HL-60/S4 treated with phorbol 12-myristate 13-acetate at 8.2 ng/mL for 4 days and 3 days (cell line): ENCODE data around the gene TUBG2.
"Not testable (repeated sequence)": the region's sequence is repeated elsewhere in the genome, so short reads cannot be mapped to it uniquely, and the experiment has no call there.

Source experiments
- in situ Hi-C: fragments of 300-500 bp; cut with MboI; formaldehyde crosslinking; loops from 2 replicates; pipeline ENCODE4 v1.15.0; 2022; ENCODE audit warnings: low sequenced_read_pairs

The TUBG2 gene

DNA sequence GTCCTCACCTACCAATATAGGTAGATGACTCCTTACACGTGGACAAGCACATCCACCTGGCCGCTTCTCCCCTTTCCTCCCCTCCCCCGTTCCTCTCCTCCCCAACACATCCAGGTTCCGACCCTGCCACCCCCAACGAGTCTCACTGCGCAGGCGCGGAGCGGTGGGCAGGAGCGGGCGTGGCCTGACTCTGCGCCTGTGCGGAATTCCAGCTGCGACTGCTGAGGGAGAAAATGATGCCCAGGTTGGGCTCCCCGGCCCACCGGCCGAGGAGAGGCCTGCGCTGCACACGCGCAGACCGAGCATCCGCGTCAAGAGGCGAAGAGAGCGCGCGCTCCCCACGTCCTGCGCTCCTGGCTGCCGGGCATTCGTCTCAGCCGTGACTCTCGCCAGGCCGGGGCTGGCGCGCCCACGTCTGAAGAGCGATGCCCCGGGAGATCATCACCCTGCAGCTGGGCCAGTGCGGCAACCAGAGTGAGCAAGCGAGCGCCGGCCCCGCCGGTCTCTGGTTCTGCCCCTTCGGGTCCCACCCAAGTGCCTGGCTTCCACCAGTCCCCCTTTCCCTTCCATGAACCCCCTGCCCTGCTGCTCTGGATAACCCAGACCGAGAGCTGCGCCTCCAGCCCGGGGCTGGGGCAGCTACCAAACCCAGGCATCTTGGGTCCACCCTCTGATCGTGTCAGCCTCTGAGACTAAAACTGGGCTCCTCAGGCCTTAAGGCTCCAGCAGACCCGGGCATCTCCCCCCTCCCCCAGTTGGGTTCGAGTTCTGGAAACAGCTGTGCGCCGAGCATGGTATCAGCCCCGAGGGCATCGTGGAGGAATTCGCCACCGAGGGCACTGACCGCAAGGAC lies at the start of gene TUBG2:
TSS of gene TUBG2 (plus strand) at position 206 of the 853 bp plus-strand sequence. CDS start at position 426, 220 bp downstream.
- in situ Hi-C loops = no loop called here

DNA sequence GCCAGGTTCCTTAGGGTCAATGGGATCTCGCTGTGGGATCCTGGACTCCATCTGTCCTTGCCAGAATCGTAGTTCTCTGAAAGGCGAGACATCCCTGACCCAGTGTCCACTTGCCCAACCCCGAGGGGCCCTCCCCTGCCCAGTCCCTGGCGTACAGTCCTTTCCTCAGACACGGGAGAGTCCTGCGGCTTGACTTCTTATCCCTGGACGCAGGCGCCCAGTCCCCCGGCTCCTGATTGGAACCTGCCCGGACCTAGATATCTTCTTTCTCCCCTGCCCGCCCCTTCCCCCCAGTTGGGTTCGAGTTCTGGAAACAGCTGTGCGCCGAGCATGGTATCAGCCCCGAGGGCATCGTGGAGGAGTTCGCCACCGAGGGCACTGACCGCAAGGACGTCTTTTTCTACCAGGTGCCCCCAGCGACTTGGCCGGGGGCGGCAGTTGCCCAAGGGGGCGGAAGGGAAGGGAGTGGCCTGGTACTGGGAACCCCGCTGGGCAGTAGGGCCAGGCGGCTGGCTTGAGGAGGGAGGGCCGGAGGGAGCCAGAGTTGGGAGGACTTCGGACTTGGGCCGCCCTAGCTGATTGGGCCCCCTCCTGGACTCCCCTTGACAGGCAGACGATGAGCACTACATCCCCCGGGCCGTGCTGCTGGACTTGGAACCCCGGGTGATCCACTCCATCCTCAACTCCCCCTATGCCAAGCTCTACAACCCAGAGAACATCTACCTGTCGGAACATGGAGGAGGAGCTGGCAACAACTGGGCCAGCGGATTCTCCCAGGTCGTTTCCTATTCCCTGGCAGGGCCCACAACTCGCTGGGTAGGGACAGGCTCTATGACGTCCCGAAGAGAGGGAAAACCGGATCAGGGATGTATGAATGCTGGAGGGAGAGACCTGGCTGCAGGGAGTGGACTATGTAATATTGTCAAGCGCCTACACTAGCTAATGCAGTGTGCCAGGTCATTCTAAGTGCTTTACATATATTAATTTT lies 49.0 kb upstream of the TUBG2 start:
- in situ Hi-C loops = not testable (repeated sequence)

GRCh38 chr17:42612013-42612412 lies 47.1 kb upstream of the TUBG2 start:
- in situ Hi-C loops = no loop called here

GRCh38 chr17:42613699-42614295 lies 45.3 kb upstream of the TUBG2 start:
- in situ Hi-C loops = no loop called here

GRCh38 chr17:42617956-42618431 lies 41.1 kb upstream of the TUBG2 start:
- in situ Hi-C loops = no loop called here

DNA sequence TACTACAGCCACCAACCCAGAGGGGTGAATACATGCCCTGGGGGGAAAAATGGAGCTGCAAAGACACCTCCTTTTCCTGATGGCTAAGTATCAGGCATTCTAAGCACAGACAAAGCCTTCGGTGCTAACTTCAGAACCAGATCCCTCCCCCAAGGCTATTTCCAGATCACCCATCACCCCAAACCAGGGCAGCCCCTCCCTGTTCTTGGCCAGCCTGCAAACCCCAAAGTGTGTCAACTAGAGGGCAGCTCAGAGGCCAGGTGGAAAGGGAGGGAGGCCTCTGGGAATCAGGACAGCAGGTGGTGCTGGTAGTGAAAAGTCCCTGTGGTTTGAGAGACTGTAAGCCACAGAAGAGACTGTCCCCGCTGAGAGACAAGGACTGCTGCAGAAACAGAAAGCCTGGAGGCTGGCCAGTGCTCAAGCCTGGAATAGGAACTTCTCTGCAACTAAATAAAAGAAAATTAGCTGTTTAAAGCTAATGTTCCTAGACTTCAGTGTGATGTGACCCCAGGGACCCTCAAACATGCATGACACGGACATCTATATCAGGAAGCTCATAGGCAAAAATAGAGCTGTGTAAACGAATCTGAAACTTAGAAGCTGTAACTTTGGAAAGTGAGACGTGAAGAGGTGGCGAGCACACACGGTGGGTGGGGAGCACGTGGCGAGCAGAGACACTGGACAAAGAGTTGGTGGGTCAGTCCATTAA lies 40.5 kb upstream of the TUBG2 start:
- in situ Hi-C loops = no loop called here

- in situ Hi-C loops = not testable (repeated sequence)
Measured at GRCh38 chr17:42621987-42622386, 37.1 kb upstream of the TUBG2 start.

DNA sequence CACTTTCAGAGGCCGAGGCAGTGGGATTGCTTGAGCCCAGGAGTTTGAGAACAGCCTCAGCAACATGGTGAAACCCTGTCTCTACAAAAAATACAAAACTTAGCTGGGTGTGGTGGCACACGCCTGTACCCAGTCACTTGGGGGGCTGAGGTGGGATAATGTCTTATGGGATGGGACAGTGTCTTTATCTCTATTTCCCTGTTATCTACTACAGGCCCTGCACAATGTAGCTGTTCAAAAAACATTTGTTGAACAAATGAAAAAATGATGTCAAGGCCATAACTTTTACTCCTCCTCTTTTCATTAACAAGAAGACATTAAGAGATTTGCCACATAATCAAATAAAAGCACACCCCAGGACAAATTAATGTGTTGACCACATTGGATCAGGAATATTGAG lies 35.8 kb upstream of the TUBG2 start:
- in situ Hi-C loops = no loop called here

- in situ Hi-C loops = no loop called here
Measured at GRCh38 chr17:42623732-42624596, 35.1 kb upstream of the TUBG2 start.

GRCh38 chr17:42627032-42627764 lies 31.9 kb upstream of the TUBG2 start:
- in situ Hi-C loops = not testable (repeated sequence)

- in situ Hi-C loops = no loop called here
Measured at GRCh38 chr17:42629411-42630009, 29.6 kb upstream of the TUBG2 start.

GRCh38 chr17:42632949-42633444 lies 26.1 kb upstream of the TUBG2 start:
- in situ Hi-C loops = no loop called here

DNA sequence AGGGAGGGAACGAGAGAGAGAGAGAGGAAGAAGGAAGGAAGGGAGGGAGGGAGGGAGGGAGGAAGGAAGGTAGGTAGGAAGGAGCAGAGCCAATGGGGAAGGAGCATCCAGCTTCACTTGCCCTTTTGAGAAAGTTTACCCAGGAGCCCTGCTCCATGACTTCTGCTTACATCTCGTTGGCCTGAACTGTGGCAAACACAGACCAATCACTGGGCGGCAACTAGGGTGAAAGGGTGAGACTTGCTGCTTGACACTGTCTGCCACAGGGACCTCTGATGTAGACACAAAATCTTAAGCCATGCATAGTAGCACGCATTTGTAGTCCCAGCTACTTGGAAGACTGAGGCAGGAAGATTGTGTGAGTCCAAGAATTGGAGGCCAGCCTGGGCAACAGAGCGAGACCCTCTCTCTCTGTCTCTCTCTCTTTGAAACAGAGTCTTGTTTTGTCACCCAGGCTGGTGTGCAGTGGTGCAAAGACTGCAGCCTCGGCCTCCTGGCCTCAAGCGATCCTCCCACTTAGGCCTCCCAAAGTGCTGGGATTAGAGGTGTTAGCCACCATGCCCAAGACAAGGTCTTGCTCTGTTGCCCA lies 19.5 kb upstream of the TUBG2 start:
- in situ Hi-C loops = no loop called here

DNA sequence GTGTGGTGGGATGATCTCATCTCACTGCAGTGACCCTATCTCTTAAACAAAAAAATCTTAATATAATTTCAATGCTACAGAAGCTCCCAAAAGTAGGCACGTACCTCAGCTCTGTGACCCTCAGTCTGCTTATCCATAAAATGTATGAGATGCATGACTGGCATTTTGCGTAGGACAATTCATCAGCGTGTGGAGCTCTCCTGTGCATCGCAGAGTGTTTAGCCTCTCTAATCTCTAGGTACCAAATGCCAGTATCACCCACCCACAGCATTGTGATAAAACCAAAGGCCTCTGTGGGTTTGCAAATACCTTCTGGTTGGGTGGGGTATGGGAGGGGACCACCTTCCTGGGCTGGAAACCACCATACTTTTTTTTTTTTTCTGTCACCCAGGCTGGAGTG lies 19.0 kb upstream of the TUBG2 start:
- in situ Hi-C loops = no loop called here

DNA sequence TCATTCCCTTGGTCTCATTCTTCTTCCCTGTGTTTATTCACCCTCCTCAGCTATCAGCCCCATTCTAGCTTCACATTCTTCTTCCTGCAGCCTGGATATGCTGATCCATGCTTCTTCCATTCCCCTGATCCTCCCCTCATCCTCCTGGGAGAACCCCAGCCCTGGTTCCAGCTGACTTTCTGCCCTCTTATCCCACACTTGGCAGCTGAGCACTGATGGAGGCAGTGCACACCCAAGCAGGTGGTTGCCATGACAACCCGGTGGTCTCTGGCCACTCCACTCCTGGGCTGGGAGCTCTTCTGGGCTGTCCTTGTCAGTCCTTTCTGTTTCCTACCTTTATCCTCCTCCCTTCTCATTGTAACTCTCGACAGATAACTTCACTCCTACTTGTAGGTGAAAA lies 16.7 kb upstream of the TUBG2 start:
- in situ Hi-C loops = no loop called here

DNA sequence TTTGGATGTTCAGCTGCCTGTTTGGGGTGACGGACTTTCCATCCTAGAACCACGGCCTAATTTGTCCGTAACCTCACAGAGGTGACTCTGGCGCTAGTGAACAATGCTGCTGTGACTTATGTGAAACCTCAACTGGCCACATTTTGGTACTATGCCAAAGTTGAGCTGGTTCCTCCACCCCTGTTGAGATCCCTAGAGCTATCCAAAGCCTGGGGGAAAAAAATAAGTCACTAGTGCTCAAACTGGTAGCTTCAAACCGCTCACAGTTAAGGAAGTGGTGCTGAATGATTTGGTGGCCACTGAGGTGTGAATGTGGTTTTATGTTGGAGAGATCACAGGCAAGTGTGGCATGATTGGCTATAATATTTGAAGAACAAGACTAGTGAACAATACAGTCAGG lies 11.3 kb upstream of the TUBG2 start:
- in situ Hi-C loops = no loop called here

- in situ Hi-C loops = no loop called here
Measured at GRCh38 chr17:42651392-42651791, 7.7 kb upstream of the TUBG2 start.
